Right lung (tissue), 10 donors: ENCODE results near the gene POLD4. TPM values are rescaled to one million over a fixed set of nuclear protein-coding genes. Genes with fewer than 3 reads are reported as not detected.
"Not testable (repeated sequence)": the region's sequence is repeated elsewhere in the genome, so short reads cannot be mapped to it uniquely, and the experiment has no call there.

Experiments
- DNase-seq, 2 donors: peaks; one replicate each; pipeline ENCODE4 v3.0.0-alpha.2; 2013
- long read RNA-seq, 8 donors: transcript quantifications; one replicate each; lab custom pipeline, GENCODE V29; 2026
- polyA plus RNA-seq, 5 donors: library from polyadenylated mRNA; unstranded; fragments of 120-200 nt; gene quantifications; one replicate each; pipeline versions ENCODE4 v1.2.1 to v1.2.3, GENCODE V29; 2013; ENCODE audit warnings: inconsistent platforms in 1 of 5, low replicate concordance in 1 of 5; ENCODE audit not compliant: insufficient read length in 5 of 5, insufficient read depth in 1 of 5

POLD4 gene
- 10 to 100 TPM; 21.3 to 40.2 (median 35.8) TPM for polyA plus RNA-seq
- long read RNA-seq, donor 1, transcript POLD4-205 (4 exons, 1,486 nt) = minor isoform, 5 of 29 reads
- long read RNA-seq, donor 1, transcript POLD4-209 (2 exons, 860 nt) = minor isoform, 7 of 29 reads
- long read RNA-seq, donor 1, transcript POLD4-201 (4 exons, 918 nt) = major isoform, 11 of 29 reads
- long read RNA-seq, donor 1, partial matches to known transcripts = 0 of 29 reads
- long read RNA-seq, donor 1, other reads (novel, unspliced or antisense) = 0 of 29 reads
- long read RNA-seq, donor 2, transcript POLD4-205 (4 exons, 1,486 nt) = minor isoform, 8 of 22 reads
- long read RNA-seq, donor 2, transcript POLD4-201 (4 exons, 918 nt) = major isoform, 9 of 22 reads
- long read RNA-seq, donor 2, partial matches to known transcripts = 0 of 22 reads
- long read RNA-seq, donor 2, other reads (novel, unspliced or antisense) = 0 of 22 reads
- long read RNA-seq, donor 3, transcript POLD4-209 (2 exons, 860 nt) = minor isoform, 5 of 34 reads
- long read RNA-seq, donor 3, transcript POLD4-201 (4 exons, 918 nt) = major isoform, 14 of 34 reads
- long read RNA-seq, donor 3, transcript POLD4-205 (4 exons, 1,486 nt) = minor isoform, 7 of 34 reads
- long read RNA-seq, donor 3, partial matches to known transcripts = 8 of 34 reads
- long read RNA-seq, donor 3, other reads (novel, unspliced or antisense) = 0 of 34 reads
- long read RNA-seq, donor 4, transcript POLD4-205 (4 exons, 1,486 nt) = major isoform, 6 of 22 reads
- long read RNA-seq, donor 4, partial matches to known transcripts = 8 of 22 reads
- long read RNA-seq, donor 4, other reads (novel, unspliced or antisense) = 0 of 22 reads
- long read RNA-seq, donor 5, transcript POLD4-205 (4 exons, 1,486 nt) = minor isoform, 5 of 24 reads
- long read RNA-seq, donor 5, transcript POLD4-201 (4 exons, 918 nt) = major isoform, 11 of 24 reads
- long read RNA-seq, donor 5, partial matches to known transcripts = 0 of 24 reads
- long read RNA-seq, donor 5, other reads (novel, unspliced or antisense) = 0 of 24 reads
- long read RNA-seq, donor 6, transcript POLD4-205 (4 exons, 1,486 nt) = minor isoform, 8 of 32 reads
- long read RNA-seq, donor 6, transcript POLD4-201 (4 exons, 918 nt) = major isoform, 17 of 32 reads
- long read RNA-seq, donor 6, partial matches to known transcripts = 0 of 32 reads
- long read RNA-seq, donor 6, other reads (novel, unspliced or antisense) = 0 of 32 reads
- long read RNA-seq, donor 7, transcript POLD4-201 (4 exons, 918 nt) = major isoform, 9 of 19 reads
- long read RNA-seq, donor 7, partial matches to known transcripts = 0 of 19 reads
- long read RNA-seq, donor 7, other reads (novel, unspliced or antisense) = 0 of 19 reads
- long read RNA-seq, donor 8, partial matches to known transcripts = 0 of 7 reads
- long read RNA-seq, donor 8, other reads (novel, unspliced or antisense) = 0 of 7 reads

DNA sequence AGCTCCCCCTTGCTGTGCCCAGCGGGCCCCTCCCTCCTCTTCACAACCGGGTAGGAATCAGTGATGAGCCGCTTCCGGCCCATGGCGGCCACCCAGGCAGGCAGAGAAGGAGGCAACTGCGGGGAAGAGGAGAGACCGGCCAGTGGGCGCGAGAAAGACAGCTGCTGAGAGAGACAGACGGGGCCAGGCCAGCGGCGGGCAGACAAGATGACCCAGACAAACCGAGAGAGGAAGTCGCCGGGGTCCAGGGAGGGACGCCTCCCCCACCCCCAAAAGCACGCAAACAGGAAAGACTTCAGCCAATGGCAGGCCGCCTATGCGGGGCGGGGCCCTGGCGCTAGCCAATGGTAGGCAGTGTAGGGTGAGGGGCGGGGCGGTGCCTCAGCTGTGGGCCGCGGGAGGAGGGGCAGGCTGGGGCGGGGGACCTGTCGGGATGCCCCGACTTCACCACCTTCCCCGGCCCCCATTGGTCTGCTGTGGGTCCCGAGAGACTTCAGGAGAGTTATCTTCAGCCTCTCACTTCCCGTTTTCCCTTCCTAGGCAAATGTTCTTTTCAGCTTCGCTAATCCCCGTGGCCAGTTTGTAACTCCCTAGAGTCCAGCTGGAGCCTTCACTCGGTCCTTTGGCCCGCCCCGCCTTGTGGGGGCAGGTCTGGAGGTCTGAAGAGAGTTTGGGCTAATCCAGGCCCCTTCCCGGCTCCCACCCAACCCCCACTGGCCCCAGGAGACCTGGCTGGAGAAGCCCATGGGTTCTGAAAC lies at the start of gene POLD4:
POLD4 (minus strand) TSS at position 230 of the 758 bp plus-strand sequence; CDS start at position 83, 147 bp downstream.
- peak; percentile 94 to 95 for DNase-seq

DNA sequence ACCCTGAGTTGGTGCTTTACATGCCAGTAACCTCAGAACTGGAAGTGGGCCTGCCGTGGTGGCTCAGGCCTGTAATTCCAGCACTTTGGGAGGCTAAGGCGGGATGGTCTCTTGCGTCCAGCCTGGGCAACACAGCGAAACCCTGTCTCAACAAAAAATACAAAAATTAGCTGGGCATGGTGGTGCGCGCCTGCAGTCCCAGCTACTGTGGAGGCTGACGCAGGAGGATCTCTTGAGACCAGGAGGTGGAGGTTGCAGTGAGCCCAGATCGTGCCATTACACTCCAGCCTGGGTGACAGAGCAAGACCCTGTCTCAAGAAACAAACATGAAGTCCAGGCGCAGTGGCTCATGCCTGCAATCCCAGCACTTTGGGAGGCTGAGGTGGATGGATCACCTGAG lies 49.7 kb upstream of the POLD4 start:
- DNase-seq = not testable (repeated sequence)

GRCh38 chr11:67402192-67402839 lies 49.0 kb upstream of the POLD4 start:
- DNase-seq = not testable (repeated sequence)

DNA sequence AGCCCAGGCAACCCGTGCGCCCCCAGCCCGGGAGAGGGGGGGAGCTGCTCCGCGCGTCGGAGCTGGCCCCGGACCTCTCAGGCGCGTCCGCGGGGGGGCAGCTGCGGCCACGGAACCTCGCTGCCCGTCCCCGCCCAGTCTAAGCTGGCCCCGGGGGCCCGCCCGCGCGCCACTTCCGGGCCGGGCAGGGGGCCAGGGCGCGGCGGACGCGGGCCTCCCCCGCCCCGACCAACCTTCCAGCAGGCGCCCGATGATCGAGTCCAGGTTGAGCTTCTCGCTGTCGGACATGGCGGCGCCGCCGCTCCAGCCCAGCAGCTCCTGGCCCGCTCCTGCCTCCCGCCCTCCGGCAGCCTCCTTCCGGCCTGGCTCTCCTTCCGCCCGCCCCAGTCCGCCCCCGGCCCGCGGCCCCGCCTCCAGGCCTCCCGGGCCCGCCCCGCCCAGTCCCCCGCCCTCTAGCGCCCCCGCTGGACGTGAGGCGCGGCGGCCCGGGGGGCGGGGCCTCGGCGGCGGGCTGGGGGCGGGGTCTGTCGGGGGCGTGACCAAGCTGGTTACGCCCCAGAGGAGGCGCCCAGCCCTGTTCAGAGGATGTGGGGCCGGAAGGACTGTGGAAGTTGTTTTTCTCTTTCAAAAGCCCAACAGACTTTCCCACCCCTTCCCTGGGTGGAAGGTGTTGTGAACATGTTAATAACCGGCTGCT lies 48.3 kb upstream of the POLD4 start, which contains the start of gene PPP1CA:
PPP1CA (minus strand) TSS at position 364 of the 697 bp plus-strand sequence; CDS start at position 288, 76 bp downstream.
- DNase-seq = peak; percentile 90 to 92

DNA sequence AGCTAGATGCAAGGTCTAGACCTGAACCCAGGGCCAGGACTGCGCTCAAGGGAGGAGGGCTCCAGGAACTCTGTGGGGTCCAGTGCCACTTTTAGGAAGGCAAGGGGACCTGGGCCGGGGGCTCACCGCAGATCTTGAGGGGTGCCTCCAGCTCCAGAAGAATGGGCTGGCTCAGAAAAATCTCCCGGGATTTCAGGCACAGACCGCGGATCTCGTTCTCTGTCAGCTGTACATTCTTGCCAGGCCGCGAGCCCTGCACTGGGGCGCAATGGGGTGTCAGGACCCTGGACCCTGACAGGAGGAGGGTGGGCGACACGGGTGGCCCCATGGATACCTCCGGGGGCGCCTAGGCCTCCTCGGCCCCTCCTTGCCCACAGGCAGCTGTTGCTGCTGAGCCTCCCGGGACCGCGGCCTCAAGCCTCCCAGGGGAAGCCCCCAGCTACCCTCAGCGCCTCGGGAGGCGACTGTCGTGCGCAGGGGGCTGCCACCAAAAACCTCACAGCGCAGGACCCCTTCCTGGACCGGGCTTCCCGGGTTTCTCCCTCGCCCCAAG lies 47.7 kb upstream of the POLD4 start:
- no peak for DNase-seq

GRCh38 chr11:67400251-67400941 lies 47.0 kb upstream of the POLD4 start:
- no peak for DNase-seq

GRCh38 chr11:67398661-67399563 lies 45.6 kb upstream of the POLD4 start:
- no peak for DNase-seq

DNA sequence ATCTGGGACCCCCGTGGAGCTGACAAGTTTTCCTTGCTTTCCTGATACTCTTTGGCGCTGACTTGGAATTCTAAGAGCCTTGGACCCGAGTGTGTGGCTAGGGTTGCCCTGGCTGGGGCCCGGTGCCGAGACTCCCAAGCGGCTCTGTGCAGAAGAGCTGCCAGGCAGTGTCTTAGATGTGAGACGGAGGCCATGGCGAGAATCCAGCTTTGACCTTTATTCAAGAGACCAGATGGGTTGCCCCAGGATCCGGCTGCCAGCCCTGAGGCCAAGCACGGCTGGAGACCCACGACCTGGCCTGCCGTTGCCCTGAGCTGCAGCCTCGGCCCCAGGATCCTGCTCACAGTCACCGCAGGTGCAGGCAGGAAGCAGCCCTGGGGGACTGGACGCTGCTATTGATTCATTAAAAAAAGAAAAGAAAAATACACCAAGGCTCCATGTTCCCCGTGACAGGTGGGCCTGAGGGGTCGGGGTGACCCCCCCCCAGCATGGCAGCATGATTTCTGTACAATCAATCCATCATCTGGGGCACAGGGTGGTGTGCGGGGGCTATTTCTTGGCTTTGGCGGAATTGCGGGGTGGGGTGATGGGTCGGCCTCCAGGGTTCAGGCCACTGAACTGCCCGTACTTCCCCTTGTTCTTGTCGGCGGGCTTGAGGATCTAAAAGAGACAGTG lies 44.8 kb upstream of the POLD4 start:
- no peak for DNase-seq

- no peak for DNase-seq
These were observed 44.2 kb upstream of the POLD4 start for GRCh38 chr11:67397536-67397935.

- DNase-seq = no peak
These were observed 43.4 kb upstream of the POLD4 start for GRCh38 chr11:67396587-67397389.

- no peak for DNase-seq
These were observed 42.9 kb upstream of the POLD4 start for GRCh38 chr11:67396259-67396581.

- no peak for DNase-seq
These were observed 42.4 kb upstream of the POLD4 start for GRCh38 chr11:67395555-67396258.

DNA sequence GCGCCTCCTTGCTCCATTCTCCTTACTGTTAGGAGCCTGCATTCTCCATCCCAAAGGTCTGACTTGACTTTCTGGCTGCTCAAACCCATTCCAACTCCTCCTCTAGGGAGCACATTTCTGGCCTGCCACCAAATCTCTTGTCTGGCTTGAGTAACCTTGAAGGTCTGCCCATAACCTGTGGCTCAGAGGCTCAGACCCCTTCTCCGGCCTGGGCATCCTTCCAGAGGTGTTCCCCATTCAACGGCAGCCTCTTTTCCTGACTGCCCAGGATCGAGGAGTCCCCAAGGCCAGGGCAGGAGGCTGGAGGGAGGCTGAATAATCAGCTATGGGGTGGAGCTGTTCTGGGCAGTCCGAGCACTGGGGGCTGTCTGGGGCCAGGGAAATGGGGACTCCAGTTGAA lies 40.6 kb upstream of the POLD4 start:
- DNase-seq = no peak

DNA sequence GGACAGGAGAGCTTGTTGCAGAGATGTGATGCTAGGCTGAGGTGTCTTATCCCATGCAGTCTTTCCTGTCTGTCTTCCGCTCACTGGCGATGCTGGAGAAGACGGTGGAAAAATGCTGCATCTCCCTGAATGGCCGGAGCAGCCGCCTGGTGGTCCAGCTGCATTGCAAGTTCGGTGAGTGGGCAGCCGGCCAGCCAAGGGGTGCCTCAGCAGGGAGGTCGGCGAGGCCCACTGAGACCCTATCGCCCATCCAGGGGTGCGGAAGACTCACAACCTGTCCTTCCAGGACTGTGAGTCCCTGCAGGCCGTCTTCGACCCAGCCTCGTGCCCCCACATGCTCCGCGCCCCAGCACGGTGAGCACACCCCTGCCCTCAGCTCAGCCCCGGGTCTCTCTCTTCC lies 40.1 kb upstream of the POLD4 start:
- DNase-seq = no peak

- no peak for DNase-seq
These were observed 38.9 kb upstream of the POLD4 start for GRCh38 chr11:67392183-67392715.
